Upper lobe of left lung (tissue), 6 donors: ENCODE data around the gene HECTD4. TPM values are rescaled to one million over a fixed set of nuclear protein-coding genes. Genes with fewer than 3 reads are reported as not detected.

Source experiments
- ATAC-seq, 2 donors: fragments of 200-7000 bp; cut with Tn5 transposase; one replicate each; pipeline ENCODE4 v1.9.1; 2022; ENCODE audit warnings: mild to moderate bottlenecking in 2 of 2, moderate library complexity in 2 of 2; ENCODE audit not compliant: low FRiP score in 2 of 2
- DNase-seq, 2 donors: peaks; one replicate each; pipeline ENCODE4 v3.0.0-alpha.2; 2019 to 2020
- H3K27ac ChIP-seq, 4 donors: fragments of 200-600 bp; sonication (generic); one replicate each; pipeline ENCODE4 v1.5.1; 2016 to 2019
- H3K27me3 ChIP-seq, 4 donors: fragments of 200-600 bp; sonication (generic); one replicate each; pipeline ENCODE4 v1.5.1; 2017 to 2019
- H3K36me3 ChIP-seq, 4 donors: fragments of 200-600 bp; sonication (generic); one replicate each; pipeline ENCODE4 v1.5.1; 2016 to 2019
- H3K4me1 ChIP-seq, 4 donors: fragments of 200-600 bp; sonication (generic); one replicate each; pipeline ENCODE4 v1.5.1; 2018 to 2019
- H3K4me3 ChIP-seq, 4 donors: fragments of 200-600 bp; sonication (generic); one replicate each; pipeline ENCODE4 v1.5.1; 2017 to 2019; ENCODE audit warnings: mild to moderate bottlenecking in 2 of 4, moderate library complexity in 1 of 4
- H3K9me3 ChIP-seq, 4 donors: fragments of 200-600 bp; sonication (generic); one replicate each; pipeline ENCODE4 v1.5.1; 2018 to 2019
- EP300 ChIP-seq, 4 donors: sonication (generic); formaldehyde crosslinking; IDR thresholded peaks; one replicate each; pipeline ENCODE4 v1.5.1; 2017; ENCODE audit warnings: antibody characterized with exemption in 4 of 4, control low read depth in 2 of 4
- POLR2A ChIP-seq, 4 donors: fragments of 450-650 bp; IDR thresholded peaks; one replicate each; pipeline ENCODE4 v1.5.1; 2016 to 2017; ENCODE audit warnings: antibody characterized with exemption in 4 of 4, mild to moderate bottlenecking in 2 of 4
- POLR2AphosphoS5 ChIP-seq, 2 donors: sonication (generic); formaldehyde crosslinking; IDR thresholded peaks; one replicate each; pipeline ENCODE4 v1.5.1; 2017; ENCODE audit warnings: antibody characterized with exemption in 2 of 2
- WGBS, 2 donors: methylation state at CpG; one replicate each; pipeline ENCODE4 v1.1.5; 2017 to 2018; 5-methylcytosine and 5-hydroxymethylcytosine counted together
- total RNA-seq, 6 donors: library from RNA; depleted of rRNA in 4 of 6; stranded (reverse); fragments of >200 nt in 4 of 6; gene quantifications; one replicate each; pipeline versions ENCODE4 v1.1.0 to v1.2.1, GENCODE V29; 2016 to 2021
- TF ChIP-seq, protein P1 (sequence below), 6 experiments: fragments of 450-650 bp in 4 of 6; fragments of 200-600 bp in 2 of 6; sonication (generic) in 2 of 6; IDR thresholded peaks; one replicate each; pipeline ENCODE4 v1.5.1; 2016 to 2019; ENCODE audit warnings: antibody characterized with exemption in 6 of 6
- donor health status: DM: no; HTN: no; CAD: no; lungs with moderate emphysema.
- donor health status: DM: no; HTN: yes; CAD: no; lungs with severe emphysema.

HECTD4 gene, protein sequence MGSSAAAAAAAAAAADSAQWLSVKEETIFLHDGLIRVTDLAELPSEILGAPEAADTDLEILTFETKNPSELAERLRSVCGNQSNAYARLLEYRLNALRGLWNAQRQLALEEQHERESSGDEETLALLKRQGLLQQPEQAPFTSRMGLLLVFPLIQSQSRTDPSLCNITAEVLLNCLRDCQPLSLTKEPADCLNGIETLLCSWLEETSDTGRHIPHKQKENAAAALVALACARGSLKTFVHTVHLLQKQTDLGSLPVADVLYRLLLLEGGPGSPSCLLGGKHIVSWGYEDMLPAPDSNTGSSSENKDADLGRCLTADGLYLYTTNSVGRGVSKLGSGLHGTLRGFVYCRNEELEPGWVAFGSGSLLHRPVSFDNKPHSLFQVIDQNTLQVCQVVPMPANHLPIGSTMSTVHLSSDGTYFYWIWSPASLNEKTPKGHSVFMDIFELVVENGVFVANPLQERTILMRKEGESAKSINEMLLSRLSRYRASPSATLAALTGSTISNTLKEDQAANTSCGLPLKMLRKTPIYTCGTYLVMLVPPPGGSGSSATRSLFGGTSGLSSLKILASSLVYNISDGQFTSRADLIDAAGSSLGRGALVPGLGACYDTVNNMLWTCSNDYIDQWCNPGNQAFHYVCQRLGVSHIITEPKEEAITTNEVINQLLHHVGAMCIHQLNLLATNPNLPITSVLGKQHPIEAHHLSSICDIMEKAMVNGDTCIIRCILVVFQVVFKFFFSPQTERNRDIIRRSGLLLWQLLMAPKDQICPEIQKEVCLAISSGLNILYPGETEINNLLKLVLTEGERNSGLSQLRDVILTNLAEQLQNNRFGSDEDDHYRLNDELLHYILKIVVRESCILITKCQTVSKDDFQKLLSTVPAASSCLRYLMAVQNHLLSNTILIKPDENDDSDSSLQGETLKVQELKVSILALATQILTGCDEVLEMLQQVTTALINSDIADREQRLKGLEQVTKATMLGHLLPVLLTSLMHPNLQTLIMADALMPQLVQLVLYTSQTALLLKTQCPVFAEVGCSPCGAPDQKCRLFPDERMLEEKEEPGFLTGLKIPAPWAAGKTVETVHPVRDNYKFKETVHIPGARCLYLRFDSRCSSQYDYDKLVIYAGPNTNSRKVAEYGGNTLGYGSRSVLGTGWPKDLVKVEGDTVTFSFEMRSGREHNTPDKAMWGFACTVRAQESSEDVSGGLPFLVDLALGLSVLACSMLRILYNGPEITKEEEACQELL (N-terminal part only)
- 100 to 1,000 TPM in 2 of 6 donors, 10 to 100 TPM in 4; 34.1 to 196 (median 50.0) TPM for total RNA-seq

DNA sequence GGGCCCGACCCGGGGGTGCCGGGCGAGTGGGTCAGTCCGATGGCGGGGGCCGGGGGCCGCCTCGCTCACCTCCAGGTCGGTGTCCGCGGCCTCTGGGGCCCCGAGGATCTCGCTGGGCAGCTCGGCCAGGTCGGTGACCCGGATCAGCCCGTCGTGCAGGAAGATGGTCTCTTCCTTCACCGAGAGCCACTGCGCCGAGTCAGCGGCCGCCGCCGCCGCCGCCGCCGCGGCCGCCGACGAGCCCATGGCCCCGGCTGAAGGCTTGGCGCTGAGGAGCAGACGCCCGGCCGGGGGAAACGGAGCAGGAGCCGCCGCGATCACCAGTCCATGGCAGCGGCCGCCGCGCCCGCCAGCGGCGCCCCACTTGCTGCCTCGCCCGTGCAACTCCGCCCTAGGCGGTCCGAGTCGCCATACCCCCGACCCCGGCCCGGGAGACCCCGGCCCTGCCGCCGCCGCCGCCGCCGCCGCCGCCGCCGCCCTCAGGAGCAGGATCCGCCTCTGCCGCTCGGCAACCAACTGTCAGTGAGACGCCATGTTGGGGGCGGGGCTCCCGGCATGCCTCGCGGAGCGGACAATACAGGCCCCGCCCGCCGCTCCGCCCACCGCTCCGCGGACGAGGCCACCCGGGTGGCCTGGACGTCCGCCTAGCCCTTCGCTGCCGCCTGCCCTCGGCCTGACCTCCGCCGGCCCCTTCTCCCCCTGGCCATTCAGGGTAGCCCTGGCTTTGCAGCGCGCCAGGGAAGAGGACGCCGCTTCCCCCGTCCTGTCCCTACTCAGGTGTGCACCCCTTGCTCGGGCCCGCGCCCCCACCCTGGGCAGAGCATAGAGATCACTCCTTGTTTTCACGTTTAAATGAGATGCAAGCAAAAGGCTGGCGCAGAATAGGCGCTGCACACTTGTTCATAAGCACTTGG is at the start of gene HECTD4:
Gene HECTD4 (minus strand): TSS at position 549 of the 914 bp plus-strand sequence. CDS start 303 bp downstream, at position 246.
- Histone ChIP-seq H3K4me1 (peaks cover 14 to 33% (median 17%) of the 10 kb centered on the region in 4 donors), H3K27me3 (no peaks in the 10 kb centered on the region), H3K27ac (peak within 1 kb of the TSS; percentile 86 to 91 (median 87)), H3K9me3 (no peaks in the 10 kb centered on the region), H3K36me3 (no peaks in the 10 kb centered on the region), H3K4me3 (peak within 1 kb of the TSS; percentile 87 to 100 (median 97))
- ATAC-seq (peak; percentile 99), DNase-seq (peak; percentile 98 to 99)
- TF ChIP-seq, protein P1, sequence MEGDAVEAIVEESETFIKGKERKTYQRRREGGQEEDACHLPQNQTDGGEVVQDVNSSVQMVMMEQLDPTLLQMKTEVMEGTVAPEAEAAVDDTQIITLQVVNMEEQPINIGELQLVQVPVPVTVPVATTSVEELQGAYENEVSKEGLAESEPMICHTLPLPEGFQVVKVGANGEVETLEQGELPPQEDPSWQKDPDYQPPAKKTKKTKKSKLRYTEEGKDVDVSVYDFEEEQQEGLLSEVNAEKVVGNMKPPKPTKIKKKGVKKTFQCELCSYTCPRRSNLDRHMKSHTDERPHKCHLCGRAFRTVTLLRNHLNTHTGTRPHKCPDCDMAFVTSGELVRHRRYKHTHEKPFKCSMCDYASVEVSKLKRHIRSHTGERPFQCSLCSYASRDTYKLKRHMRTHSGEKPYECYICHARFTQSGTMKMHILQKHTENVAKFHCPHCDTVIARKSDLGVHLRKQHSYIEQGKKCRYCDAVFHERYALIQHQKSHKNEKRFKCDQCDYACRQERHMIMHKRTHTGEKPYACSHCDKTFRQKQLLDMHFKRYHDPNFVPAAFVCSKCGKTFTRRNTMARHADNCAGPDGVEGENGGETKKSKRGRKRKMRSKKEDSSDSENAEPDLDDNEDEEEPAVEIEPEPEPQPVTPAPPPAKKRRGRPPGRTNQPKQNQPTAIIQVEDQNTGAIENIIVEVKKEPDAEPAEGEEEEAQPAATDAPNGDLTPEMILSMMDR (IDR thresholded peaks at IDR 0.05): peak in 2 of 6 experiments; percentile 7 to 21
- TF ChIP-seq POLR2AphosphoS5 (IDR thresholded peaks at IDR 0.05) (peak; percentile 76 to 78), EP300 (IDR thresholded peaks at IDR 0.05) (no peak), POLR2A (IDR thresholded peaks at IDR 0.05) (peak; percentile 20 to 91 (median 62))
- WGBS, 2 donors: 3 to 5% methylated on average over 10 to 46 of the region's 106 CpGs

DNA sequence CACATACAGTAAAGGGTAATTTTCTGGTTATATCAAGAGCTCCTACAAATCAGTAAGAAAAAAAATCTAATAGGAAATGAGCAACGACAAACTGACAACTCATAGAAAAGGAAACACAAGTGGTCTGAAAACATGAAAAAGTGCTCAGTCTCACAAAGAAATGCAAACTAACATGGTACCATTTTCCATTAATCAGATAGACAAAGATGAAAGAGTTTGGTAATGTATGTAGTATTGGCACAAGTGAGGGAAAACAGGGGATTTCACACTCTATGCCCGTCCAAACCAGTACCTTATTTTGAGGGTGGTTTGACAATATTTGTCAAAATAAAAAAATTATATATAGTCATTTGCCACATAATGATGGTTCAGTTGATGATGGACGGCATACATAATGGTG is 49.7 kb upstream of the HECTD4 start:
- H3K27me3 ChIP-seq: no peaks in the 10 kb centered on the region
- TF ChIP-seq POLR2A (IDR thresholded peaks at IDR 0.05) (no peak), POLR2AphosphoS5 (IDR thresholded peaks at IDR 0.05) (no peak), EP300 (IDR thresholded peaks at IDR 0.05) (no peak)
- TF ChIP-seq, protein P1 (IDR thresholded peaks at IDR 0.05): no peak
- H3K4me1 ChIP-seq: no peaks in the 10 kb centered on the region
- H3K4me3 ChIP-seq: no peak overlapping the region
- H3K36me3 ChIP-seq: no peaks in the 10 kb centered on the region
- DNase-seq (no peak), ATAC-seq (no peak)
- no peaks in the 10 kb centered on the region for H3K9me3 ChIP-seq
- H3K27ac ChIP-seq: no peak overlapping the region
- 79 to 80% methylated on average over 3 of the region's 3 CpGs for WGBS, 2 donors

DNA sequence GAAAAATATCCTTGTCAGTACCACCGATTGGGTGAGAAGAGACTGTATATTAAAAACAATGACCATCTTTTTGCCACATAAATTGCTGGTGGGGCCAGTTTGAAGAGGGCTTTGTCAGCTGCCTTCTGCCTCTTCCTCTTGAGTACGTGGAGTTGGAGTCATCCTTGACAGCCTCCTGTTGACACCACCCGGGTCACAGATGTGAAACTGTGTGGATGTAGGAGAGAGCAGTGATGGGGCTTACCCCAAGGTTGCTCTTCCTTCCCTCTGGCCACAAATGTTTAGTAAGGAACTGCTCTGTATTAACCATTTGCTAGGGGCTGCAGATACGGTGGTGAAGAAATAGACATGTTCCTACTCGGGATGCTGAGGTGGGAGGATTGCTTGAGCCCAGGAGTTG is 48.7 kb upstream of the HECTD4 start:
- peaks cover 0 to 3% (median 0%) of the 10 kb centered on the region in 4 donors for H3K4me1 ChIP-seq
- WGBS, 2 donors: 69 to 82% methylated on average over 5 of the region's 5 CpGs
- DNase-seq (no peak), ATAC-seq (no peak)
- H3K9me3 ChIP-seq: no peaks in the 10 kb centered on the region
- H3K27ac ChIP-seq: no peak overlapping the region
- TF ChIP-seq POLR2A (IDR thresholded peaks at IDR 0.05): no peak
- TF ChIP-seq EP300 (IDR thresholded peaks at IDR 0.05): no peak
- no peaks in the 10 kb centered on the region for H3K27me3 ChIP-seq
- H3K36me3 ChIP-seq: peaks cover 0 to under 1% (median 0%) of the 10 kb centered on the region in 4 donors
- H3K4me3 ChIP-seq: no peak overlapping the region

DNA sequence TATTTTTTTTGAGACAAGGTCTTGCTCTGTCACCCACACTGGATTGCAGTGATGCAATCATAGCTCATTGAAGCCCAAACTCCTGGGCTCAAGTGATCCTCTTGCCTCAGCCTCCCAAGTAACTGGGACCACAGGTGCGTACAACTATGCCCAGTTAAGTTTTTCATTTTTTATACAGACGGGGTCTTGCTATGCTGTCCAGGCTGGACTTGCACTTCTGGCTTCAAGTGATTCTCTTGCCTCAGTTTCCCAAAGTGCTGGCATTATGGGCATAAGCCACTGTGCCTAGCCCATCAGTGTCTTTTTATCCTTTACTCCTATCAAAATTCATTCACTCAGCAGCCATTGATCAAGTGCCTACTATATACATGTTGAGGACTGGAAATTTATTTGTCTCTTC is 45.5 kb upstream of the HECTD4 start:
- Histone ChIP-seq H3K4me3 (no peak overlapping the region), H3K27me3 (no peaks in the 10 kb centered on the region), H3K9me3 (no peaks in the 10 kb centered on the region), H3K27ac (no peak overlapping the region), H3K4me1 (peaks cover 0 to 12% (median 3%) of the 10 kb centered on the region in 4 donors), H3K36me3 (peaks cover 0 to 5% (median 0%) of the 10 kb centered on the region in 4 donors)
- no peak for ATAC-seq
- 92 to 100% methylated on average over 2 of the region's 2 CpGs for WGBS, 2 donors
- DNase-seq: no peak
- TF ChIP-seq POLR2A (IDR thresholded peaks at IDR 0.05) (no peak), POLR2AphosphoS5 (IDR thresholded peaks at IDR 0.05) (no peak), EP300 (IDR thresholded peaks at IDR 0.05) (no peak)
- TF ChIP-seq, protein P1 (IDR thresholded peaks at IDR 0.05): no peak
